HG03108 (cell line): ENCODE data around the gene ANK2.

Experiments
- ATAC-seq: cut with Tn5 transposase; IDR thresholded peaks from one replicate; pipeline ENCODE4 v1.9.1; 2021; ENCODE audit warnings: moderate library complexity; ENCODE audit not compliant: unreplicated experiment

ANK2 gene

GRCh38 chr4:113049421-113050370 is at the start of gene ANK2:
TSS of gene ANK2 (plus strand) at chr4:113049653. CDS start at chr4:113049729, 76 bp downstream.
- ATAC-seq: no peak

GRCh38 chr4:113003841-113004240 is 45.6 kb upstream of the ANK2 start:
- no peak for ATAC-seq

GRCh38 chr4:113004655-113005054 is 44.8 kb upstream of the ANK2 start:
- ATAC-seq: no peak

- ATAC-seq: no peak
These were observed 42.8 kb upstream of the ANK2 start for GRCh38 chr4:113006632-113007031.

- no peak for ATAC-seq
These were observed 42.3 kb upstream of the ANK2 start for GRCh38 chr4:113007151-113007550.

GRCh38 chr4:113008135-113008534 is 41.3 kb upstream of the ANK2 start:
- ATAC-seq: no peak

GRCh38 chr4:113008716-113009115 is 40.7 kb upstream of the ANK2 start:
- ATAC-seq: no peak

- no peak for ATAC-seq
These were observed 40.0 kb upstream of the ANK2 start for GRCh38 chr4:113009461-113009860.

GRCh38 chr4:113012122-113012725 is 37.2 kb upstream of the ANK2 start:
- ATAC-seq: no peak

- no peak for ATAC-seq
These were observed 36.7 kb upstream of the ANK2 start for GRCh38 chr4:113012786-113013185.

- ATAC-seq: no peak
These were observed 35.7 kb upstream of the ANK2 start for GRCh38 chr4:113013751-113014150.

GRCh38 chr4:113016377-113016776 is 33.1 kb upstream of the ANK2 start:
- no peak for ATAC-seq

- no peak for ATAC-seq
These were observed 28.5 kb upstream of the ANK2 start for GRCh38 chr4:113020966-113021365.

- ATAC-seq: no peak
These were observed 25.1 kb upstream of the ANK2 start for GRCh38 chr4:113024388-113024787.

GRCh38 chr4:113025416-113025815 is 24.0 kb upstream of the ANK2 start:
- no peak for ATAC-seq

GRCh38 chr4:113026556-113026955 is 22.9 kb upstream of the ANK2 start:
- no peak for ATAC-seq

GRCh38 chr4:113028074-113028473 is 21.4 kb upstream of the ANK2 start:
- no peak for ATAC-seq

GRCh38 chr4:113031212-113031611 is 18.2 kb upstream of the ANK2 start:
- no peak for ATAC-seq

GRCh38 chr4:113040793-113041192 is 8.7 kb upstream of the ANK2 start:
- peak; percentile 48 for ATAC-seq

- ATAC-seq: no peak
These were observed 7.0 kb upstream of the ANK2 start for GRCh38 chr4:113042502-113042901.

- ATAC-seq: no peak
These were observed 5.9 kb upstream of the ANK2 start for GRCh38 chr4:113043591-113043990.

GRCh38 chr4:113050371-113050755 is 910 bp downstream of the ANK2 start:
- no peak for ATAC-seq
